OCI-LY7 (cell line): Measurements from ENCODE around the gene PAXX.

ENCODE experiments used
- EZH2phosphoT487 ChIP-seq: fragments of 200-600 bp; sonication (generic); IDR thresholded peaks from 2 replicates; pipeline ENCODE4 v1.6.1; 2018; ENCODE audit warnings: low read depth, borderline replicate concordance, mild to moderate bottlenecking, mixed run types, antibody characterized with exemption, low read length, moderate library complexity, mixed read lengths
- TF ChIP-seq, protein P1 (sequence below): fragments of 200-600 bp; sonication (generic); conservative IDR thresholded peaks from 2 replicates; pipeline ENCODE4 v1.5.1; 2014; ENCODE audit warnings: mild to moderate bottlenecking, antibody characterized with exemption, low read length, moderate library complexity, mixed read lengths

DNA sequence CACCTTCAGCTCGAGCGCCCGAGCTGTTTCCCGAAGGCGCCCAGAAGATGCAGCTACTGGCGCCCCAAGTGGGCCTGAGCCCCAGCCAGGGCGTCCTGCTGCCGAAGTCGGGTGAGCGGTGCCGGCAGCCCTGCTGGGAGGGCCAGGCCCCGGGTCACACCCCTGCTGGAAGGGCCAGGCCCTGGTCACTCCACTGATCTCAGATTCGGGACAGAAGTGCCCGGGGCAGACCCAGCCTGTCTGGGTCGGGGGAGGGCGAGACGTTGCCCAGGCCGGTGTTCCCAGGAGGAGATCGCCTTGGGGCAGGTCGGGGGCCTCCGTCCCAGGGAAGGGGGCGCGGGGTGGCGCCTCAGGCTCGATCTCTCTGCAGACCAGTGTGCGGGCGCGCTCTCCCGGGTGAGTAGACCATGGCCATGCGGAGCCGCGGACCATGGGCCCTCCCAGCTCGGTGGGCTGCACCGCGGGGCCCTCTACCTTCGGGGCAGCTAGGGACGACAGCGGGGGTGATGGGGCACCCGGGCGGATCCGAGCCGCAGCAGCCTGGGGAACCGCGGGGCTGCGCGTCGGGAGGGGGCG lies 7.1 kb upstream of the PAXX start:
- TF ChIP-seq, protein P1, sequence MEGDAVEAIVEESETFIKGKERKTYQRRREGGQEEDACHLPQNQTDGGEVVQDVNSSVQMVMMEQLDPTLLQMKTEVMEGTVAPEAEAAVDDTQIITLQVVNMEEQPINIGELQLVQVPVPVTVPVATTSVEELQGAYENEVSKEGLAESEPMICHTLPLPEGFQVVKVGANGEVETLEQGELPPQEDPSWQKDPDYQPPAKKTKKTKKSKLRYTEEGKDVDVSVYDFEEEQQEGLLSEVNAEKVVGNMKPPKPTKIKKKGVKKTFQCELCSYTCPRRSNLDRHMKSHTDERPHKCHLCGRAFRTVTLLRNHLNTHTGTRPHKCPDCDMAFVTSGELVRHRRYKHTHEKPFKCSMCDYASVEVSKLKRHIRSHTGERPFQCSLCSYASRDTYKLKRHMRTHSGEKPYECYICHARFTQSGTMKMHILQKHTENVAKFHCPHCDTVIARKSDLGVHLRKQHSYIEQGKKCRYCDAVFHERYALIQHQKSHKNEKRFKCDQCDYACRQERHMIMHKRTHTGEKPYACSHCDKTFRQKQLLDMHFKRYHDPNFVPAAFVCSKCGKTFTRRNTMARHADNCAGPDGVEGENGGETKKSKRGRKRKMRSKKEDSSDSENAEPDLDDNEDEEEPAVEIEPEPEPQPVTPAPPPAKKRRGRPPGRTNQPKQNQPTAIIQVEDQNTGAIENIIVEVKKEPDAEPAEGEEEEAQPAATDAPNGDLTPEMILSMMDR, result no peak
- TF ChIP-seq EZH2phosphoT487, result no peak
